SKM-1 (cell line): ENCODE measurements around the gene SLC5A5.

Experiments
- DNase-seq: peaks from one replicate; lab custom pipeline; 2025; ENCODE audit not compliant: unreplicated experiment; lab: John Stamatoyannopoulos, UW

Gene SLC5A5

GRCh38 chr19:17871878-17872250 is at the start of gene SLC5A5:
Gene SLC5A5, plus strand, starts transcription at chr19:17871945. Its CDS starts 375 bp downstream, at chr19:17872320.
- no peak for DNase-seq

GRCh38 chr19:17824339-17824738 is 47.4 kb upstream of the SLC5A5 start:
- DNase-seq = no peak

GRCh38 chr19:17826508-17827056 is 45.2 kb upstream of the SLC5A5 start:
- DNase-seq = no peak

GRCh38 chr19:17829855-17830566 is 41.7 kb upstream of the SLC5A5 start:
- no peak for DNase-seq

- no peak for DNase-seq
These were observed 41.0 kb upstream of the SLC5A5 start for GRCh38 chr19:17830567-17831418.

GRCh38 chr19:17831419-17831888 is 40.3 kb upstream of the SLC5A5 start:
- no peak for DNase-seq

GRCh38 chr19:17832443-17833208 is 39.1 kb upstream of the SLC5A5 start:
- no peak for DNase-seq

GRCh38 chr19:17834350-17835181 is 37.2 kb upstream of the SLC5A5 start:
- no peak for DNase-seq

GRCh38 chr19:17835182-17836006 is 36.4 kb upstream of the SLC5A5 start:
- DNase-seq = no peak

- DNase-seq = no peak
These were observed 35.2 kb upstream of the SLC5A5 start for GRCh38 chr19:17836530-17836929.

- no peak for DNase-seq
These were observed 33.8 kb upstream of the SLC5A5 start for GRCh38 chr19:17837972-17838371.

GRCh38 chr19:17840019-17840418 is 31.7 kb upstream of the SLC5A5 start:
- no peak for DNase-seq

GRCh38 chr19:17841371-17841809 is 30.4 kb upstream of the SLC5A5 start:
- DNase-seq = no peak

- no peak for DNase-seq
These were observed 29.7 kb upstream of the SLC5A5 start for GRCh38 chr19:17841810-17842662.

GRCh38 chr19:17842663-17843291 is 29.0 kb upstream of the SLC5A5 start:
- DNase-seq = no peak

- DNase-seq = no peak
These were observed 28.4 kb upstream of the SLC5A5 start for GRCh38 chr19:17843292-17843827.

GRCh38 chr19:17843908-17844490 is 27.7 kb upstream of the SLC5A5 start:
- no peak for DNase-seq
